Measurements from ENCODE around the gene TUSC2.

GRCh38 chr3:50341537-50341936, 13.5 kb upstream of the TUSC2 start:
- TF ChIP-seq CTCF (IDR thresholded peaks at IDR 0.05; ENCODE audit: low read length) (no peak), EZH2 (optimal IDR thresholded peaks at IDR 0.05; ENCODE audit: low read depth, low read length) (no peak), EZH2phosphoT487 (IDR thresholded peaks at IDR 0.05; ENCODE audit: low read length) (no peak)

Measured in MM.1S (cell line).